ENCODE results near the gene CCDC68. TPM values are rescaled to one million over a fixed set of nuclear protein-coding genes. Genes with fewer than 3 reads are reported as not detected.

Gene CCDC68
- total RNA-seq, 1 donor from 2014 or later, result 2.7 TPM

GRCh38 chr18:54999016-54999415 lies 39.8 kb upstream of the CCDC68 start:
- TF ChIP-seq CTCF (conservative IDR thresholded peaks at IDR 0.05; ENCODE audit: low read depth, low read length), result no peak
- H3K4me3 ChIP-seq (ENCODE audit: low read depth, low read length), result no peak overlapping the region
- no peak for DNase-seq (ENCODE audit: low read depth)

GRCh38 chr18:54995421-54996143 lies 36.3 kb upstream of the CCDC68 start:
- TF ChIP-seq CTCF (conservative IDR thresholded peaks at IDR 0.05; ENCODE audit: low read depth, low read length), result no peak
- H3K4me3 ChIP-seq (ENCODE audit: low read depth, low read length), result no peak overlapping the region
- no peak for DNase-seq (ENCODE audit: low read depth)

GRCh38 chr18:54991981-54992380 lies 32.7 kb upstream of the CCDC68 start:
- no peak for TF ChIP-seq CTCF (conservative IDR thresholded peaks at IDR 0.05; ENCODE audit: low read depth, low read length)
- no peak for DNase-seq (ENCODE audit: low read depth)
- H3K4me3 ChIP-seq (ENCODE audit: low read depth, low read length), result no peak overlapping the region

- no peak for TF ChIP-seq CTCF (conservative IDR thresholded peaks at IDR 0.05; ENCODE audit: low read depth, low read length)
- no peak for DNase-seq (ENCODE audit: low read depth)
- H3K4me3 ChIP-seq (ENCODE audit: low read depth, low read length), result no peak overlapping the region
Observed at GRCh38 chr18:54984908-54985307, 25.6 kb upstream of the CCDC68 start.

- TF ChIP-seq CTCF (conservative IDR thresholded peaks at IDR 0.05; ENCODE audit: low read depth, low read length), result no peak
- no peak overlapping the region for H3K4me3 ChIP-seq (ENCODE audit: low read depth, low read length)
- no peak for DNase-seq (ENCODE audit: low read depth)
Observed at GRCh38 chr18:54983791-54984190, 24.5 kb upstream of the CCDC68 start.

- DNase-seq (ENCODE audit: low read depth), result peak; percentile 13
- peak; percentile 64 for TF ChIP-seq CTCF (conservative IDR thresholded peaks at IDR 0.05; ENCODE audit: low read depth, low read length)
- no peak overlapping the region for H3K4me3 ChIP-seq (ENCODE audit: low read depth, low read length)
Observed at GRCh38 chr18:54983041-54983686, 23.9 kb upstream of the CCDC68 start.

GRCh38 chr18:54981076-54981475 lies 21.8 kb upstream of the CCDC68 start:
- no peak for DNase-seq (ENCODE audit: low read depth)
- TF ChIP-seq CTCF (conservative IDR thresholded peaks at IDR 0.05; ENCODE audit: low read depth, low read length), result no peak
- no peak overlapping the region for H3K4me3 ChIP-seq (ENCODE audit: low read depth, low read length)
